ENCODE results near the gene GEMIN5. TPM values are rescaled to one million over a fixed set of nuclear protein-coding genes. Genes with fewer than 3 reads are reported as not detected.

Gene GEMIN5
- polyA plus RNA-seq, 1 of the 3 experiments (the other 2 are of a cell fraction), result 6.6 TPM

DNA sequence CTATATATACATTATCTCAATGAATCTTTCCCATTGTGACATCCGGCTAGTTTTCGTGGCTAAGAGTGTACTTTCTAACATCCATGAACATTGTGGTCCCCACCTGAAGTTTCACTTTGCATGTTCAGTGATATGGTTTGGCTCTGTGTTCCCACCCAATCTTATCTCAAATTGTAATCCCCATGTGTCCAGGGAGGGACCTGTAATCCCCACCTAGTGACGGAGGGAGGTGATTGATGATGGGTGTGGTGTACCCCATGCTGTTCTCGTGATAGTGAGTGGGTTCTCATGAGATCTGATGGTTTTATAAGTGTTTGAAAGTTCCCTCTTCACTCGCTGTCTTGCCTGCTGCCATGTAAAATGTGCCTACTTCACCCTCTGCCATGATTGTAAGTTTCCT, 30.9 kb upstream of the GEMIN5 start:
- Histone ChIP-seq H2AFZ (ENCODE audit: low read depth) (no peak overlapping the region), H3K9me2 (no peaks in the 10 kb centered on the region), H3K4me1 (ENCODE audit: control insufficient read depth in 1 of 2, insufficient read depth in 2 of 2, low read depth in 1 of 2, low read length in 1 of 2) (no peaks in the 10 kb centered on the region), H3F3A (replicated peaks; ENCODE audit: insufficient read depth) (peaks cover 6% of the 10 kb centered on the region), H3K4me2 (no peak overlapping the region), H3K4me3 (ENCODE audit: low read depth in 2 of 2, low read length in 1 of 2) (no peak overlapping the region), H4K20me1 (ENCODE audit: insufficient read depth) (no peaks in the 10 kb centered on the region), H3K9me3 (no peaks in the 10 kb centered on the region), H3K27me3 (ENCODE audit: insufficient read depth) (no peaks in the 10 kb centered on the region), H3K36me3 (replicated peaks in 1 of 2; ENCODE audit: control insufficient read depth in 1 of 2, insufficient read depth in 2 of 2, low read length in 1 of 2) (peaks cover 26 to 27% of the 10 kb centered on the region in 2 experiments), H3K9ac (no peak overlapping the region), H3K79me2 (ENCODE audit: insufficient read depth) (no peaks in the 10 kb centered on the region), H3K27ac (ENCODE audit: low read depth in 2 of 2, low read length in 1 of 2) (no peak overlapping the region)
- DNase-seq, result no peak
- CTCF ChIA-PET, result interaction anchor here (1.3 to 1.4 kb wide), 3 partner anchors 26 to 319 kb away, joined by 3 to 4 read pairs (median 3); no protein-coding TSS in a partner anchor
- WGBS (ENCODE audit: low lambda C conversion rate), result 95% methylated on average over 5 of the region's 5 CpGs
- POLR2A ChIA-PET, result no interaction called here
- no peak for TF ChIP-seq FOSL2 (IDR thresholded peaks at IDR 0.05; ENCODE audit: borderline replicate concordance, low read depth)
- TF ChIP-seq, protein P1, sequence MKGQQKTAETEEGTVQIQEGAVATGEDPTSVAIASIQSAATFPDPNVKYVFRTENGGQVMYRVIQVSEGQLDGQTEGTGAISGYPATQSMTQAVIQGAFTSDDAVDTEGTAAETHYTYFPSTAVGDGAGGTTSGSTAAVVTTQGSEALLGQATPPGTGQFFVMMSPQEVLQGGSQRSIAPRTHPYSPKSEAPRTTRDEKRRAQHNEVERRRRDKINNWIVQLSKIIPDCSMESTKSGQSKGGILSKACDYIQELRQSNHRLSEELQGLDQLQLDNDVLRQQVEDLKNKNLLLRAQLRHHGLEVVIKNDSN (IDR thresholded peaks at IDR 0.05; ENCODE audit: borderline replicate concordance, low read depth), result no peak
- no peak for TF ChIP-seq SMC3 (IDR thresholded peaks at IDR 0.05; ENCODE audit: low read depth, low read length)
- TF ChIP-seq POLR2AphosphoS5 (IDR thresholded peaks at IDR 0.05; ENCODE audit: low read depth, low read length), result no peak
- TF ChIP-seq RFX5 (IDR thresholded peaks at IDR 0.05; ENCODE audit: low read length), result no peak
- TF ChIP-seq, protein P2, sequence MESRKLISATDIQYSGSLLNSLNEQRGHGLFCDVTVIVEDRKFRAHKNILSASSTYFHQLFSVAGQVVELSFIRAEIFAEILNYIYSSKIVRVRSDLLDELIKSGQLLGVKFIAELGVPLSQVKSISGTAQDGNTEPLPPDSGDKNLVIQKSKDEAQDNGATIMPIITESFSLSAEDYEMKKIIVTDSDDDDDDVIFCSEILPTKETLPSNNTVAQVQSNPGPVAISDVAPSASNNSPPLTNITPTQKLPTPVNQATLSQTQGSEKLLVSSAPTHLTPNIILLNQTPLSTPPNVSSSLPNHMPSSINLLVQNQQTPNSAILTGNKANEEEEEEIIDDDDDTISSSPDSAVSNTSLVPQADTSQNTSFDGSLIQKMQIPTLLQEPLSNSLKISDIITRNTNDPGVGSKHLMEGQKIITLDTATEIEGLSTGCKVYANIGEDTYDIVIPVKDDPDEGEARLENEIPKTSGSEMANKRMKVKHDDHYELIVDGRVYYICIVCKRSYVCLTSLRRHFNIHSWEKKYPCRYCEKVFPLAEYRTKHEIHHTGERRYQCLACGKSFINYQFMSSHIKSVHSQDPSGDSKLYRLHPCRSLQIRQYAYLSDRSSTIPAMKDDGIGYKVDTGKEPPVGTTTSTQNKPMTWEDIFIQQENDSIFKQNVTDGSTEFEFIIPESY (IDR thresholded peaks at IDR 0.05; ENCODE audit: borderline replicate concordance, low read depth), result no peak
- no peak for TF ChIP-seq CHD2 (IDR thresholded peaks at IDR 0.05; ENCODE audit: low read length, partially characterized antibody)

DNA sequence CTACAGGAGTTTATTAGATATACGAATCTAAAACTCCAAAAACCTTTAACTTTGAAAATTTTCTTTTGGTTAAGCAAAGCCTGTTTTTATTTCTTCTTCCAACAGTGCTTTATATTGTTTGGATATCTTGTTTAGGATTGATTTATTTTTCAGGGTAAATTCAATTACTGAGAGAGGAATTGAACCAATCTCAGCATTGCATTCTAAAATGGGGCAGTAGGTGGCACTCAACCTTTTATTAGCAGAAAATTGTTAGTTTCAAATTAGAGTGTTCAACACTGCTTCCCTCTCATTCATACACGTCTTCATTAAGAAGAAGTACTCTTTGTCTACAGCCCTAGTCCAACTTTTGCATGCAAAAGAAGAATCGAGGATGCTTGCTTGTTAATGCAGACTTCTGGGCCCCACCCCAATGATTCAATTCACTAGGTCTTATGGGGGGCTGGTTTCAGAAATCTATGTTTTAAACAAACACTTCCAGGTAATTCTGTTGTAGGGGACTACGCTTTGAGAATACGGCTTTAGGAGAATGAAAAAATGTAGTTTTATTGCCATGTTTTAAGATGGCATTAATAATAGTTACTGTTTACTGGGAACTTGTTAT, 29.5 kb upstream of the GEMIN5 start:
- Histone ChIP-seq H3K79me2 (ENCODE audit: insufficient read depth) (no peaks in the 10 kb centered on the region), H3K27ac (ENCODE audit: low read depth in 2 of 2, low read length in 1 of 2) (no peak overlapping the region), H4K20me1 (ENCODE audit: insufficient read depth) (no peaks in the 10 kb centered on the region), H3F3A (replicated peaks; ENCODE audit: insufficient read depth) (peaks cover 6% of the 10 kb centered on the region), H3K9me2 (no peaks in the 10 kb centered on the region), H3K4me1 (ENCODE audit: control insufficient read depth in 1 of 2, insufficient read depth in 2 of 2, low read depth in 1 of 2, low read length in 1 of 2) (peaks cover 0 to under 1% of the 10 kb centered on the region in 2 experiments; a peak in 1 of 4 replicates), H3K9me3 (no peaks in the 10 kb centered on the region), H3K36me3 (replicated peaks in 1 of 2; ENCODE audit: control insufficient read depth in 1 of 2, insufficient read depth in 2 of 2, low read length in 1 of 2) (peaks cover 31 to 32% of the 10 kb centered on the region in 2 experiments), H3K9ac (no peak overlapping the region), H3K4me3 (ENCODE audit: low read depth in 2 of 2, low read length in 1 of 2) (no peak overlapping the region; a peak in 1 of 4 replicates), H3K4me2 (no peak overlapping the region), H3K27me3 (ENCODE audit: insufficient read depth) (no peaks in the 10 kb centered on the region), H2AFZ (ENCODE audit: low read depth) (no peak overlapping the region)
- 79% methylated on average over 5 of the region's 5 CpGs for WGBS (ENCODE audit: low lambda C conversion rate)
- CTCF ChIA-PET, result interaction anchor here (0.7 to 2.1 kb wide), 9 partner anchors 8 to 532 kb away, joined by 3 to 6 read pairs (median 3); no protein-coding TSS in a partner anchor
- POLR2A ChIA-PET, result no interaction called here
- peak; percentile 30 for DNase-seq
- TF ChIP-seq RAD21 (IDR thresholded peaks at IDR 0.05; ENCODE audit: low read length) (peak; percentile 32; the same call in 1 of the 2 replicates), SMC3 (IDR thresholded peaks at IDR 0.05; ENCODE audit: low read depth, low read length) (peak; percentile 11; the same call in 1 of the 2 replicates), FOXM1 (IDR thresholded peaks at IDR 0.05; ENCODE audit: low read depth) (no peak)
- TF ChIP-seq, protein P3, sequence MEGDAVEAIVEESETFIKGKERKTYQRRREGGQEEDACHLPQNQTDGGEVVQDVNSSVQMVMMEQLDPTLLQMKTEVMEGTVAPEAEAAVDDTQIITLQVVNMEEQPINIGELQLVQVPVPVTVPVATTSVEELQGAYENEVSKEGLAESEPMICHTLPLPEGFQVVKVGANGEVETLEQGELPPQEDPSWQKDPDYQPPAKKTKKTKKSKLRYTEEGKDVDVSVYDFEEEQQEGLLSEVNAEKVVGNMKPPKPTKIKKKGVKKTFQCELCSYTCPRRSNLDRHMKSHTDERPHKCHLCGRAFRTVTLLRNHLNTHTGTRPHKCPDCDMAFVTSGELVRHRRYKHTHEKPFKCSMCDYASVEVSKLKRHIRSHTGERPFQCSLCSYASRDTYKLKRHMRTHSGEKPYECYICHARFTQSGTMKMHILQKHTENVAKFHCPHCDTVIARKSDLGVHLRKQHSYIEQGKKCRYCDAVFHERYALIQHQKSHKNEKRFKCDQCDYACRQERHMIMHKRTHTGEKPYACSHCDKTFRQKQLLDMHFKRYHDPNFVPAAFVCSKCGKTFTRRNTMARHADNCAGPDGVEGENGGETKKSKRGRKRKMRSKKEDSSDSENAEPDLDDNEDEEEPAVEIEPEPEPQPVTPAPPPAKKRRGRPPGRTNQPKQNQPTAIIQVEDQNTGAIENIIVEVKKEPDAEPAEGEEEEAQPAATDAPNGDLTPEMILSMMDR (IDR thresholded peaks at IDR 0.05), result peak; percentile 69
